Karpas-422 (cell line): ENCODE results near the gene PGGHG. TPM values are rescaled to one million over a fixed set of nuclear protein-coding genes. Genes with fewer than 3 reads are reported as not detected.
"Not testable (repeated sequence)": the region's sequence is repeated elsewhere in the genome, so short reads cannot be mapped to it uniquely, and the experiment has no call there.

Experiments
- DNase-seq: peaks from one replicate; pipeline ENCODE4 v3.0.0-alpha.2; 2015
- H2AFZ ChIP-seq: fragments of 200-600 bp; sonication (generic); 2 replicates; pipeline ENCODE4 v1.6.1; 2014; ENCODE audit warnings: antibody characterized with exemption, low read length, mixed read lengths
- H3K27ac ChIP-seq: fragments of 200-600 bp; sonication (generic); 2 replicates; pipeline ENCODE4 v1.5.1; 2014; ENCODE audit warnings: mild to moderate bottlenecking, low read length, moderate library complexity
- H3K27me3 ChIP-seq: fragments of 200-600 bp; sonication (generic); 2 replicates; pipeline ENCODE4 v1.6.1; 2014; ENCODE audit warnings: low read length, mixed read lengths
- H3K36me3 ChIP-seq: fragments of 200-600 bp; sonication (generic); 2 replicates; pipeline ENCODE4 v1.6.1; 2014; ENCODE audit warnings: low read length, mixed read lengths; ENCODE audit not compliant: insufficient read depth
- H3K4me1 ChIP-seq: fragments of 200-600 bp; sonication (generic); 2 replicates; pipeline ENCODE4 v1.6.1; 2014; ENCODE audit warnings: mild to moderate bottlenecking, low read length, mixed read lengths
- H3K4me2 ChIP-seq: fragments of 200-600 bp; sonication (generic); 2 replicates; pipeline ENCODE4 v1.6.1; 2014; ENCODE audit warnings: low read length, low read depth, mild to moderate bottlenecking; ENCODE audit not compliant: poor library complexity, severe bottlenecking
- H3K4me3 ChIP-seq: fragments of 200-600 bp; sonication (generic); 2 replicates; pipeline ENCODE4 v1.5.1; 2014; ENCODE audit warnings: mild to moderate bottlenecking, antibody characterized with exemption, low read length, mixed read lengths
- H3K79me2 ChIP-seq: fragments of 200-600 bp; sonication (generic); 2 replicates; pipeline ENCODE4 v1.6.1; 2014; ENCODE audit warnings: mild to moderate bottlenecking, low read length, mixed read lengths
- H3K9ac ChIP-seq: fragments of 200-600 bp; sonication (generic); 2 replicates; pipeline ENCODE4 v1.6.0; 2014; ENCODE audit warnings: low read length
- H3K9me2 ChIP-seq: fragments of 200-600 bp; sonication (generic), shearing (Covaris generic); replicated peaks from 2 replicates; pipeline ENCODE4 v1.6.0; 2014; ENCODE audit warnings: mild to moderate bottlenecking, low read length, moderate library complexity; ENCODE audit not compliant: insufficient read depth
- H3K9me3 ChIP-seq: fragments of 300-700, 200-600 bp; sonication (generic); 2 replicates; pipeline ENCODE4 v1.6.1; 2014; ENCODE audit warnings: low read length, mixed read lengths
- H4K20me1 ChIP-seq: fragments of 200-600 bp; sonication (generic); 2 replicates; pipeline ENCODE4 v1.6.1; 2014; ENCODE audit warnings: mild to moderate bottlenecking, antibody characterized with exemption, low read length, low read depth; ENCODE audit not compliant: insufficient read depth
- total RNA-seq: library from RNA; depleted of rRNA; stranded (reverse); fragments of >200 nt; shearing (Covaris generic); gene quantifications from 2 replicates; pipeline ENCODE4 v1.2.3, GENCODE V29; 2014; ENCODE audit warnings: low replicate concordance

Gene PGGHG
- total RNA-seq, 1 experiment from 2014 or later, result 17.0 TPM

- no peaks in the 10 kb centered on the region for H3K9me3 ChIP-seq
- peak overlapping the region; percentile 73 for H3K9ac ChIP-seq
- peak overlapping the region; percentile 15; the same call in 1 of the 2 replicates for H2AFZ ChIP-seq
- H3K4me2 ChIP-seq, result peak overlapping the region; percentile 70
- H3K4me3 ChIP-seq, result peak overlapping the region; percentile 68
- no peaks in the 10 kb centered on the region for H4K20me1 ChIP-seq
- H3K9me2 ChIP-seq, result no peaks in the 10 kb centered on the region
- H3K79me2 ChIP-seq, result peaks cover 9% of the 10 kb centered on the region
- no peak for DNase-seq
- no peaks in the 10 kb centered on the region for H3K36me3 ChIP-seq
- peaks cover 27% of the 10 kb centered on the region for H3K4me1 ChIP-seq
- H3K27me3 ChIP-seq, result no peaks in the 10 kb centered on the region
- H3K27ac ChIP-seq, result peak overlapping the region; percentile 58
These were observed 24.4 kb downstream of the PGGHG start for GRCh38 chr11:313304-313786.

- Histone ChIP-seq H3K9me3 (no peaks in the 10 kb centered on the region), H3K4me1 (peaks cover 27% of the 10 kb centered on the region), H3K4me2 (peak within 1 kb of the TSS; percentile 70), H3K27ac (peak within 1 kb of the TSS; percentile 58), H3K9ac (peak within 1 kb of the TSS; percentile 73), H4K20me1 (no peaks in the 10 kb centered on the region), H3K36me3 (no peaks in the 10 kb centered on the region), H3K27me3 (no peaks in the 10 kb centered on the region), H2AFZ (peak within 1 kb of the TSS; percentile 15; the same call in 1 of the 2 replicates), H3K79me2 (peaks cover 9% of the 10 kb centered on the region), H3K9me2 (no peaks in the 10 kb centered on the region), H3K4me3 (peak within 1 kb of the TSS; percentile 68)
- DNase-seq, result peak; percentile 86
These were observed 25.0 kb downstream of the PGGHG start, which contains the start of gene IFITM1 for GRCh38 chr11:313787-314553. Gene IFITM1 (plus strand): TSS chr11:314040. CDS start chr11:314171, 131 bp downstream.

- not testable (repeated sequence) for H3K36me3 ChIP-seq, H3K27ac ChIP-seq, H2AFZ ChIP-seq, H3K79me2 ChIP-seq, DNase-seq, H3K9me3 ChIP-seq, H3K27me3 ChIP-seq, H3K9me2 ChIP-seq, H4K20me1 ChIP-seq
- Histone ChIP-seq H3K4me2 (peak overlapping the region; percentile 70), H3K4me3 (peak overlapping the region; percentile 68), H3K9ac (peak overlapping the region; percentile 73), H3K4me1 (peaks cover 27% of the 10 kb centered on the region)
These were observed 25.6 kb downstream of the PGGHG start for GRCh38 chr11:314554-314875.

- no peaks in the 10 kb centered on the region for H4K20me1 ChIP-seq
- no peak overlapping the region for H2AFZ ChIP-seq
- no peak for DNase-seq
- H3K9me2 ChIP-seq, result no peaks in the 10 kb centered on the region
- peak overlapping the region; percentile 68 for H3K4me3 ChIP-seq
- no peaks in the 10 kb centered on the region for H3K27me3 ChIP-seq
- no peaks in the 10 kb centered on the region for H3K9me3 ChIP-seq
- H3K36me3 ChIP-seq, result no peaks in the 10 kb centered on the region
- peaks cover 9% of the 10 kb centered on the region for H3K79me2 ChIP-seq
- H3K4me1 ChIP-seq, result peaks cover 27% of the 10 kb centered on the region
- peak overlapping the region; percentile 73 for H3K9ac ChIP-seq
- H3K4me2 ChIP-seq, result peak overlapping the region; percentile 70
- no peak overlapping the region for H3K27ac ChIP-seq
These were observed 26.1 kb downstream of the PGGHG start for GRCh38 chr11:315051-315481.

GRCh38 chr11:315516-315994 lies 26.6 kb downstream of the PGGHG start:
- peak overlapping the region; percentile 73 for H3K9ac ChIP-seq
- H4K20me1 ChIP-seq, result no peaks in the 10 kb centered on the region
- DNase-seq, result no peak
- H2AFZ ChIP-seq, result no peak overlapping the region
- H3K27me3 ChIP-seq, result no peaks in the 10 kb centered on the region
- H3K4me3 ChIP-seq, result peak overlapping the region; percentile 68
- H3K9me3 ChIP-seq, result no peaks in the 10 kb centered on the region
- no peaks in the 10 kb centered on the region for H3K36me3 ChIP-seq
- peaks cover 9% of the 10 kb centered on the region for H3K79me2 ChIP-seq
- H3K4me1 ChIP-seq, result peaks cover 27% of the 10 kb centered on the region
- no peaks in the 10 kb centered on the region for H3K9me2 ChIP-seq
- no peak overlapping the region for H3K27ac ChIP-seq
- peak overlapping the region; percentile 70 for H3K4me2 ChIP-seq

GRCh38 chr11:316031-316701 lies 27.2 kb downstream of the PGGHG start:
- H3K4me1 ChIP-seq, result peaks cover 27% of the 10 kb centered on the region
- no peaks in the 10 kb centered on the region for H3K36me3 ChIP-seq
- no peaks in the 10 kb centered on the region for H3K9me3 ChIP-seq
- H3K27me3 ChIP-seq, result no peaks in the 10 kb centered on the region
- no peak overlapping the region for H3K4me3 ChIP-seq
- no peak overlapping the region for H2AFZ ChIP-seq
- H3K9me2 ChIP-seq, result no peaks in the 10 kb centered on the region
- no peak for DNase-seq
- H3K9ac ChIP-seq, result no peak overlapping the region
- no peak overlapping the region for H3K27ac ChIP-seq
- peaks cover 9% of the 10 kb centered on the region for H3K79me2 ChIP-seq
- H4K20me1 ChIP-seq, result no peaks in the 10 kb centered on the region
- no peak overlapping the region for H3K4me2 ChIP-seq

GRCh38 chr11:316891-317301 lies 28.0 kb downstream of the PGGHG start:
- Histone ChIP-seq H3K4me3 (no peak overlapping the region), H3K36me3 (no peaks in the 10 kb centered on the region), H3K9ac (no peak overlapping the region), H3K9me3 (no peaks in the 10 kb centered on the region), H2AFZ (no peak overlapping the region), H4K20me1 (no peaks in the 10 kb centered on the region), H3K79me2 (peaks cover 9% of the 10 kb centered on the region), H3K9me2 (no peaks in the 10 kb centered on the region), H3K27me3 (no peaks in the 10 kb centered on the region), H3K4me1 (peaks cover 27% of the 10 kb centered on the region), H3K4me2 (no peak overlapping the region), H3K27ac (no peak overlapping the region)
- no peak for DNase-seq

- not testable (repeated sequence) for H3K9ac ChIP-seq, H3K79me2 ChIP-seq
These were observed 28.9 kb downstream of the PGGHG start for GRCh38 chr11:317668-318404.

More at GRCh38 chr11:317668-318404, 28.9 kb downstream of the PGGHG start:
- H3K4me1 ChIP-seq, result peaks cover 23% of the 10 kb centered on the region
- not testable (repeated sequence) for H3K36me3 ChIP-seq, H3K27me3 ChIP-seq, H3K9me3 ChIP-seq, H3K4me3 ChIP-seq, H4K20me1 ChIP-seq, H3K9me2 ChIP-seq, H3K27ac ChIP-seq, H3K4me2 ChIP-seq, H2AFZ ChIP-seq, DNase-seq
